ENCODE results near the gene SEMA3G.

SEMA3G gene

DNA sequence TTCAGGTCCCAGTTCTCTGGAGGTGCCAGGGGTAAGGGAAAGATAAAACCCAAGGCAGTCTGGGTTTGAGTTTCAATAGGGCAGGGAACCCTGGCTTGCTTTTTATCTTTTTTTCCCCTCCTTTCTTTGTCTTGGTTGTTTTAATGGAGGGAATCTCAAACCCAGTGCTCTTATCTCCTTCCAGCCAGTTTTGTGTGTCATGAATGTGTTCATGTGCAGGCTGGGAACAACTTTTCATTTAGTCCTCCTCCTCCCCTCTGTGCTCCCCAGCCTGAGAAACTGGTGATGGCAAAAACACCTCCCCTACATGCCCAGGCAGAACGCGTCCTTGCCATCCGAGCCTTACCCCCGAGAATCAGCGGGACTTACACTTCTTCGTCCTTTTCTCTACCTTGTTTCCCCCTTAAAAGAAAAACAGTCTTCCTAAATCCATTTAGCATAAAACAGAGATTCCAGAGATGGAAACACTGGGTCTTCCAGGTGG lies 10.9 kb downstream of the SEMA3G start:
- Histone ChIP-seq H3K4me3 (ENCODE audit: low read depth in 1 of 2, low read length in 2 of 2) (no peak overlapping the region), H3K9me3 (ENCODE audit: control insufficient read depth in 1 of 2, low read length in 2 of 2) (no peaks in the 10 kb centered on the region), H3K27me3 (ENCODE audit: low read depth, low read length) (no peaks in the 10 kb centered on the region), H3K4me1 (ENCODE audit: control insufficient read depth in 1 of 2, insufficient read depth in 2 of 2, low read length in 2 of 2) (peaks cover 0 to 8% of the 10 kb centered on the region in 2 donors), H3K36me3 (ENCODE audit: control insufficient read depth in 1 of 2, insufficient read depth in 2 of 2, low read length in 2 of 2) (no peaks in the 10 kb centered on the region), H3K27ac (ENCODE audit: low read length) (no peak overlapping the region)

- H3K4me1 ChIP-seq (ENCODE audit: control insufficient read depth in 1 of 2, insufficient read depth in 2 of 2, low read length in 2 of 2): peaks cover 0 to 12% of the 10 kb centered on the region in 2 donors
- no peaks in the 10 kb centered on the region for H3K9me3 ChIP-seq (ENCODE audit: control insufficient read depth in 1 of 2, low read length in 2 of 2)
- no peak overlapping the region for H3K4me3 ChIP-seq (ENCODE audit: low read depth in 1 of 2, low read length in 2 of 2)
- H3K27ac ChIP-seq (ENCODE audit: low read length): no peak overlapping the region
- H3K36me3 ChIP-seq (ENCODE audit: control insufficient read depth in 1 of 2, insufficient read depth in 2 of 2, low read length in 2 of 2): no peaks in the 10 kb centered on the region
- no peaks in the 10 kb centered on the region for H3K27me3 ChIP-seq (ENCODE audit: low read depth, low read length)
Observed at GRCh38 chr3:52433328-52433995, 11.4 kb downstream of the SEMA3G start.

DNA sequence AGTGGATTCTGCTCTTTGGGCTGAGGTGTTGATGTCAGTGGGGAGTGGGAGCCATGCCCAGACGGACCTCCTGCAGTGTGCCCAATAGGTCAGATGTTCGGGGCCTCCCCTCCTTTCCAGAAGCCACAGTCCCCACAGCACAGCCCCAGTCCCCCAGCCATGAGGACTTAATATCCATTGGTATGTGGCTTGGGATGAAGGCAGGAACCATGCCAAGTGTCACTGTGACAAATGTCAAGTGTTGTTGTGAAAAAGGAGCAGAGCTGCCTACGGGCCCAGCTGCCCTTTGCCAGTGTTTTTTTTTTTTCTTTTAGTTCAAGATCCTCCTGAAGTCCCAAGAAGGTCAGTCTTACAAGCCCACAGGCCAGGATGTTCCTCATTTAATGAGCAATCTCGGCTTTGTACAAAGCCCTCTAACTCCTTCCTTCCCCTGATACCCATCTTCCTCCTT lies 12.2 kb downstream of the SEMA3G start:
- Histone ChIP-seq H3K36me3 (ENCODE audit: control insufficient read depth in 1 of 2, insufficient read depth in 2 of 2, low read length in 2 of 2) (no peaks in the 10 kb centered on the region), H3K27ac (ENCODE audit: low read length) (no peak overlapping the region), H3K4me1 (ENCODE audit: control insufficient read depth in 1 of 2, insufficient read depth in 2 of 2, low read length in 2 of 2) (peaks cover 0 to 12% of the 10 kb centered on the region in 2 donors), H3K27me3 (ENCODE audit: low read depth, low read length) (no peaks in the 10 kb centered on the region), H3K9me3 (ENCODE audit: control insufficient read depth in 1 of 2, low read length in 2 of 2) (no peaks in the 10 kb centered on the region), H3K4me3 (ENCODE audit: low read depth in 1 of 2, low read length in 2 of 2) (no peak overlapping the region)

- Histone ChIP-seq H3K27ac (ENCODE audit: low read length) (no peak overlapping the region), H3K36me3 (ENCODE audit: control insufficient read depth in 1 of 2, insufficient read depth in 2 of 2, low read length in 2 of 2) (no peaks in the 10 kb centered on the region), H3K4me3 (ENCODE audit: low read depth in 1 of 2, low read length in 2 of 2) (no peak overlapping the region), H3K4me1 (ENCODE audit: control insufficient read depth in 1 of 2, insufficient read depth in 2 of 2, low read length in 2 of 2) (peaks cover 0 to 12% of the 10 kb centered on the region in 2 donors), H3K27me3 (ENCODE audit: low read depth, low read length) (no peaks in the 10 kb centered on the region), H3K9me3 (ENCODE audit: control insufficient read depth in 1 of 2, low read length in 2 of 2) (no peaks in the 10 kb centered on the region)
Observed at GRCh38 chr3:52432225-52432624, 12.7 kb downstream of the SEMA3G start.

DNA sequence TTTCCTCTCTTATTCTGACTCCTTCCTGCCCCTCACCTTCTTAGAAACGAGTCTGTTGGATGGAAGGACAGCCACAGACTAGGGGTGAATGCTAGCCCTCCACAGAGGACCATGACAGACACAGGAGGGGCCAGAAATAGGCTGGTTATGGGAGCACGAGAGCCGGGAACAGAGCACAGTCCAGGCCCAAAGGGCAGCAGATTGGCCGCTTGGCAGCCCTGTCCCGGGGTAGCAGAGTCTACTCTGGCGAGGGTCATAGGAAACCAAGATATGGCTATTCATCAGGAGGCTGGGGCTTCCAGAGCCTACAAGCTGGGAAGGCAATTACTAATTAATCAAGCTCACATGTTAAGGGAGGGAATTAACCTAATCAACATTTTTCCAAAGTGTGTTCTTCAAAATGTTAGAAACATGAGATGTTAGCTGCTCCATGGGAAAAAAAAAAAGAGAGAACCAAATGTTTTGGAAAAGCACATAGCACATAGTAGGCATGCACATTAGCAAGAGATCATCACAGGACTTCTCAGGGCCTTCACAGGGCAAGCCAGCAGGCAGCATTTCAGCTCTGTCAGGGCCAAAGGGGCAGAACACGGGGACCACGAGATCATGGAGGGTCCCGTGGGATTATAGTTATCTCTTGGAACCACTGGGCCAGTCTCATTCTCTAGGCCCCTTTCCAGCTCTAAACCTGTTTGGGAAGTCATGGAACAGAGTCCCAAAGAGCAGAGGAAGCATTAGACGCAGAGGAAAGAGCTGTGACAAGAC lies 13.3 kb downstream of the SEMA3G start:
- Histone ChIP-seq H3K4me1 (ENCODE audit: control insufficient read depth in 1 of 2, insufficient read depth in 2 of 2, low read length in 2 of 2) (peaks cover 0 to 12% of the 10 kb centered on the region in 2 donors), H3K27ac (ENCODE audit: low read length) (no peak overlapping the region), H3K27me3 (ENCODE audit: low read depth, low read length) (no peaks in the 10 kb centered on the region), H3K4me3 (ENCODE audit: low read depth in 1 of 2, low read length in 2 of 2) (no peak overlapping the region), H3K9me3 (ENCODE audit: control insufficient read depth in 1 of 2, low read length in 2 of 2) (no peaks in the 10 kb centered on the region), H3K36me3 (ENCODE audit: control insufficient read depth in 1 of 2, insufficient read depth in 2 of 2, low read length in 2 of 2) (no peaks in the 10 kb centered on the region)

GRCh38 chr3:52430416-52430810 lies 14.5 kb downstream of the SEMA3G start:
- Histone ChIP-seq H3K9me3 (ENCODE audit: control insufficient read depth in 1 of 2, low read length in 2 of 2) (no peaks in the 10 kb centered on the region), H3K27ac (ENCODE audit: low read length) (no peak overlapping the region), H3K4me3 (ENCODE audit: low read depth in 1 of 2, low read length in 2 of 2) (no peak overlapping the region), H3K36me3 (ENCODE audit: control insufficient read depth in 1 of 2, insufficient read depth in 2 of 2, low read length in 2 of 2) (no peaks in the 10 kb centered on the region), H3K4me1 (ENCODE audit: control insufficient read depth in 1 of 2, insufficient read depth in 2 of 2, low read length in 2 of 2) (peaks cover 0 to 12% of the 10 kb centered on the region in 2 donors), H3K27me3 (ENCODE audit: low read depth, low read length) (no peaks in the 10 kb centered on the region)

DNA sequence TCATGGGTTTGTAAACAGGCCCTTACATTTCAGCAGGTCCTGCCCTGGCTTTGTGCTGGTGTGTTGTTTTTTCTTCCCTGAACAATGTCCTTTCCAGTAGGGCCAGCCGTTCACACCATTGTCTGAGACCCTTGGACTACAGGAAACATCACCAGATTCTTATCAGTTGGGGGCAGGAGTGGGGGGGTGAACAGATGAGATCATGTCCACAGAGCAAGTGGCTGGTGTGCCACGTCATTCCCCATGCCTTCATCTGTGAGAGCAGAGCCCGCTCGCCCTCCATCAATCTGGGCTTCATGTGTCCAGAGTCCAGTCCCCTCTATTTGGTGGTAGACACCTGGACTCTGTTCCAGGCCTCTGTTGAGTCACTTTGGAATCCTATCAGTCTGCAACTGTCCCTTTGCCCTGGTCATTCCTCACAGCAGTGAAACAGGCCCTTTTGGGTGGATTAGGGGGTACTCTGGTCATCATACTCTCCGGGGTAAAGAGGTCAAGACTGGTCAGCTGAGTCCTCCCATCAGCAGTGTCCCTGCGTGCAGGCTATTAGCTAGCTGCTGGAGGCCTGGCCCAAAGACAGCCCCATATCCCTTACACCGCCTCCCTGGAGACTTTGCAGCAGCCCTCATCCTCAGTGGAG lies 15.0 kb downstream of the SEMA3G start:
- Histone ChIP-seq H3K4me1 (ENCODE audit: control insufficient read depth in 1 of 2, insufficient read depth in 2 of 2, low read length in 2 of 2) (peaks cover 0 to 12% of the 10 kb centered on the region in 2 donors), H3K9me3 (ENCODE audit: control insufficient read depth in 1 of 2, low read length in 2 of 2) (no peaks in the 10 kb centered on the region), H3K27me3 (ENCODE audit: low read depth, low read length) (no peaks in the 10 kb centered on the region), H3K36me3 (ENCODE audit: control insufficient read depth in 1 of 2, insufficient read depth in 2 of 2, low read length in 2 of 2) (no peaks in the 10 kb centered on the region), H3K27ac (ENCODE audit: low read length) (no peak overlapping the region), H3K4me3 (ENCODE audit: low read depth in 1 of 2, low read length in 2 of 2) (no peak overlapping the region)

DNA sequence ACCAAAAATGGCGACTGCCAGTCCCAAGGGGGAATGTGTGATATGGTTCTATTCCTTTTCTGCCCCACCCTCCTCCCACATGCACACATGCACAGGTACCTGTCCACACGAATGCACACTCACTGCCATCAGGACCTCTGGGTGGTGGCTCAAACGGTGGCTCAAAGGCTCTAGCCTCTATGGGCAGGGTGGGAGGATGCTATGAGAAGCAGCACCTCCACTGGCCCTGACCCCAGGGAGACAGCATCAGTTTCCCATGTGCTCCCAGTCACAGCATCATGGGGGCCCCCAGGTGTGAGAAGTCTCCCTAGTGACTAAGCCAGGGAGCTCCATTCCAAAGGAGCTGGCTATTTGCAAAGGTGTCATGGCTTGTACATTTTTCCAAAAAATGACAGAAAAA lies 15.9 kb downstream of the SEMA3G start:
- Histone ChIP-seq H3K4me1 (ENCODE audit: control insufficient read depth in 1 of 2, insufficient read depth in 2 of 2, low read length in 2 of 2) (peaks cover 0 to 12% of the 10 kb centered on the region in 2 donors), H3K36me3 (ENCODE audit: control insufficient read depth in 1 of 2, insufficient read depth in 2 of 2, low read length in 2 of 2) (no peaks in the 10 kb centered on the region), H3K9me3 (ENCODE audit: control insufficient read depth in 1 of 2, low read length in 2 of 2) (no peaks in the 10 kb centered on the region), H3K27ac (ENCODE audit: low read length) (no peak overlapping the region), H3K4me3 (ENCODE audit: low read depth in 1 of 2, low read length in 2 of 2) (no peak overlapping the region), H3K27me3 (ENCODE audit: low read depth, low read length) (no peaks in the 10 kb centered on the region)

DNA sequence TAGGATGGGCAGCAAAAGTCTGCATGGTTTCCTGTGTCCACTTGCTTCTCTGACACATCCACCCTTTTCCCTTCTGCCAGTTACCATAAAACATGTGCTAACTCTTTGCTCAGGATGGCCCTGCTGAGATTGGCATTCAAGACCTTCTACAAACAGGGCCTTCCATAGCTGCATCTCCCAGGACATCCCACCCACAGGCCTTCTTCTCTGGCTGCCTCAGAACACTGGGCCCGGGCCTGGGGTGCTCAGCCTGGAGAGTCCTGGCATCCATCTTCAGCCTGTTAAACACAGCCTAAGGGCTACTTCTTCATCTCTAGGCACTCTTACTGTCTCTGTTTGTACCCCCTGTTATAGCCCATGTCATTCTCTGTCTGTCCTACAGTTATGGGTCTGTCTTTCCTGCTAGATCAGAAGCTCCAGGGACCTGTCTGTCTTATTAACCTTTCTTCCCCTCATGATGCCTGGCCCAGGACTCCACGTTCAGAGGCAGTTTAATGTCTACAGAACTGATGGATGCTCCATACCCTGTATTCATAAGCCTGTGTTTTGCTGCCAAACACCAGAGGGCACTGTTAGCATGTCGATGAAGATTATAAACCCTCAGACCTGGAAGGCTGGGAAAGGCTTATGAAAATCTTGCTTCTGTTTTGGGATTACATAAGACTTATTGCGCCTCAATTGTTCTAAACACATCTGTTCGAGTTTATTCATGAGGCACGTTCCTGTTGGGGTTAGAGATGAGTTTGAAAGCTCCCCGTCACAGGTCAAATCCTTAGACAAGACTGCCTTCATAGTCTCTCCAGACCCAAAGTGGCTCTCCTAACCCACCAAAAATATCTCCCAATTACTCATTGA lies 16.5 kb downstream of the SEMA3G start:
- Histone ChIP-seq H3K4me1 (ENCODE audit: control insufficient read depth in 1 of 2, insufficient read depth in 2 of 2, low read length in 2 of 2) (peaks cover 0 to 12% of the 10 kb centered on the region in 2 donors), H3K27ac (ENCODE audit: low read length) (no peak overlapping the region), H3K4me3 (ENCODE audit: low read depth in 1 of 2, low read length in 2 of 2) (no peak overlapping the region), H3K27me3 (ENCODE audit: low read depth, low read length) (no peaks in the 10 kb centered on the region), H3K9me3 (ENCODE audit: control insufficient read depth in 1 of 2, low read length in 2 of 2) (no peaks in the 10 kb centered on the region), H3K36me3 (ENCODE audit: control insufficient read depth in 1 of 2, insufficient read depth in 2 of 2, low read length in 2 of 2) (no peaks in the 10 kb centered on the region)

GRCh38 chr3:52423173-52423572 lies 21.7 kb downstream of the SEMA3G start:
- Histone ChIP-seq H3K27me3 (ENCODE audit: low read depth, low read length) (no peaks in the 10 kb centered on the region), H3K9me3 (ENCODE audit: control insufficient read depth in 1 of 2, low read length in 2 of 2) (no peaks in the 10 kb centered on the region), H3K4me1 (ENCODE audit: control insufficient read depth in 1 of 2, insufficient read depth in 2 of 2, low read length in 2 of 2) (no peaks in the 10 kb centered on the region), H3K27ac (ENCODE audit: low read length) (no peak overlapping the region), H3K4me3 (ENCODE audit: low read depth in 1 of 2, low read length in 2 of 2) (no peak overlapping the region), H3K36me3 (ENCODE audit: control insufficient read depth in 1 of 2, insufficient read depth in 2 of 2, low read length in 2 of 2) (peaks cover 3 to 4% of the 10 kb centered on the region in 2 donors)

Measured in muscle layer of duodenum (tissue), 2 donors.